Upper lobe of left lung (tissue), 6 donors: Measurements from ENCODE around the gene VSIG10. TPM values are rescaled to one million over a fixed set of nuclear protein-coding genes. Genes with fewer than 3 reads are reported as not detected.
"Not testable (repeated sequence)": the region's sequence is repeated elsewhere in the genome, so short reads cannot be mapped to it uniquely, and the experiment has no call there.

Experiments
- ATAC-seq, 2 donors: fragments of 200-7000 bp; cut with Tn5 transposase; one replicate each; pipeline ENCODE4 v1.9.1; 2022; ENCODE audit warnings: mild to moderate bottlenecking in 2 of 2, moderate library complexity in 2 of 2; ENCODE audit not compliant: low FRiP score in 2 of 2
- DNase-seq, 2 donors: peaks; one replicate each; pipeline ENCODE4 v3.0.0-alpha.2; 2019 to 2020
- H3K27ac ChIP-seq, 4 donors: fragments of 200-600 bp; sonication (generic); one replicate each; pipeline ENCODE4 v1.5.1; 2016 to 2019
- H3K27me3 ChIP-seq, 4 donors: fragments of 200-600 bp; sonication (generic); one replicate each; pipeline ENCODE4 v1.5.1; 2017 to 2019
- H3K36me3 ChIP-seq, 4 donors: fragments of 200-600 bp; sonication (generic); one replicate each; pipeline ENCODE4 v1.5.1; 2016 to 2019
- H3K4me1 ChIP-seq, 4 donors: fragments of 200-600 bp; sonication (generic); one replicate each; pipeline ENCODE4 v1.5.1; 2018 to 2019
- H3K4me3 ChIP-seq, 4 donors: fragments of 200-600 bp; sonication (generic); one replicate each; pipeline ENCODE4 v1.5.1; 2017 to 2019; ENCODE audit warnings: mild to moderate bottlenecking in 2 of 4, moderate library complexity in 1 of 4
- H3K9me3 ChIP-seq, 4 donors: fragments of 200-600 bp; sonication (generic); one replicate each; pipeline ENCODE4 v1.5.1; 2018 to 2019
- CTCF ChIP-seq, 6 experiments: fragments of 450-650 bp in 4 of 6; fragments of 200-600 bp in 2 of 6; sonication (generic) in 2 of 6; IDR thresholded peaks; one replicate each; pipeline ENCODE4 v1.5.1; 2016 to 2019; ENCODE audit warnings: antibody characterized with exemption in 6 of 6
- EP300 ChIP-seq, 4 donors: sonication (generic); formaldehyde crosslinking; IDR thresholded peaks; one replicate each; pipeline ENCODE4 v1.5.1; 2017; ENCODE audit warnings: antibody characterized with exemption in 4 of 4, control low read depth in 2 of 4
- POLR2A ChIP-seq, 4 donors: fragments of 450-650 bp; IDR thresholded peaks; one replicate each; pipeline ENCODE4 v1.5.1; 2016 to 2017; ENCODE audit warnings: antibody characterized with exemption in 4 of 4, mild to moderate bottlenecking in 2 of 4
- POLR2AphosphoS5 ChIP-seq, 2 donors: sonication (generic); formaldehyde crosslinking; IDR thresholded peaks; one replicate each; pipeline ENCODE4 v1.5.1; 2017; ENCODE audit warnings: antibody characterized with exemption in 2 of 2
- WGBS, 2 donors: methylation state at CpG; one replicate each; pipeline ENCODE4 v1.1.5; 2017 to 2018; 5-methylcytosine and 5-hydroxymethylcytosine counted together
- total RNA-seq, 6 donors: library from RNA; depleted of rRNA in 4 of 6; stranded (reverse); fragments of >200 nt in 4 of 6; gene quantifications; one replicate each; pipeline versions ENCODE4 v1.1.0 to v1.2.1, GENCODE V29; 2016 to 2021
- donor health status: DM: no; HTN: no; CAD: no; lungs with moderate emphysema.
- donor health status: DM: no; HTN: yes; CAD: no; lungs with severe emphysema.

VSIG10 gene
- total RNA-seq, 6 donors from 2014 or later = 44.1 to 157 (median 72.8) TPM

DNA sequence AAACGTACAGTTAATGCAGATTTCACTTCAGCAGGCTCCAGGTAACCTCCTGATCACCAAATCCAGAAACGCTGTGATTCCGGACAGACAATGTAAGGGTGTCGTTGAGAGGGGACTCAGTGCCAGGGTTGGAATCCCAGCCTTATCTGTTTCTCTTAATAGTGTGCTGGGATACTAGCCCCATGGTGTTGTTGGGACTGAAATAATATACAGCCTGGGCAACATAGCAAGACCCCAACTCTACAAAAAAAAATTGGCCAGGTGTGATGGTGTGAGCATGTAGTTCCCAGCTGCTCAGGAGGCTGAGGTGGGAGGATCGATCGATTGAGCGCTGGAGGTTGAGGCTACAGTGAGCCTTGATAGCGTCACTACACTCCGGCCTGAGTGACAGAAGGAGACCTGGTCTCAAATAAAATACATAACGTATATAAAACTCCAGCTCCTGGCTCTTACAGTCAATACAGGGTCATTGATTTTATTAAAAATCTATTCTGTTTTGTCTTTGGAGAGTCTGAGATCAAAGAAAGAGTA is 33.4 kb upstream of the VSIG10 start:
- no peak for DNase-seq
- H3K4me3 ChIP-seq = peak overlapping the region in 3 of 4 donors; percentile 86 to 98 (median 93)
- no peak for ATAC-seq
- peak overlapping the region; percentile 88 to 90 (median 90) for H3K27ac ChIP-seq
- H3K4me1 ChIP-seq = peaks cover 9 to 30% (median 25%) of the 10 kb centered on the region in 4 donors
- 75 to 77% methylated on average over 10 of the region's 10 CpGs for WGBS, 2 donors
- TF ChIP-seq CTCF (IDR thresholded peaks at IDR 0.05) (no peak), POLR2AphosphoS5 (IDR thresholded peaks at IDR 0.05) (no peak), POLR2A (IDR thresholded peaks at IDR 0.05) (no peak), EP300 (IDR thresholded peaks at IDR 0.05) (no peak)
- H3K9me3 ChIP-seq = no peaks in the 10 kb centered on the region
- peaks cover 14 to 45% (median 29%) of the 10 kb centered on the region in 4 donors for H3K36me3 ChIP-seq
- H3K27me3 ChIP-seq = no peaks in the 10 kb centered on the region

- peak in 1 of 2 donors; percentile 60 for DNase-seq
These were observed 32.8 kb upstream of the VSIG10 start for GRCh38 chr12:118136559-118137003.

GRCh38 chr12:118135788-118136558 is 32.2 kb upstream of the VSIG10 start, which contains the start of gene PEBP1:
Gene PEBP1 (plus strand): TSS chr12:118136124. CDS start chr12:118136210, 86 bp downstream.
- no peaks in the 10 kb centered on the region for H3K9me3 ChIP-seq
- no peaks in the 10 kb centered on the region for H3K27me3 ChIP-seq
- peaks cover 12 to 32% (median 18%) of the 10 kb centered on the region in 4 donors for H3K36me3 ChIP-seq
- TF ChIP-seq CTCF (IDR thresholded peaks at IDR 0.05) = peak in 3 of 6 experiments; percentile 24 to 29 (median 26)
- TF ChIP-seq EP300 (IDR thresholded peaks at IDR 0.05) = peak in 1 of 4 donors; percentile 60
- TF ChIP-seq POLR2AphosphoS5 (IDR thresholded peaks at IDR 0.05) = peak; percentile 83 to 93
- TF ChIP-seq POLR2A (IDR thresholded peaks at IDR 0.05) = peak in 2 of 4 donors; percentile 90 to 96
- WGBS, 2 donors = 0% methylated on average over 13 to 41 of the region's 70 CpGs
- DNase-seq (peak; percentile 97 to 99), ATAC-seq (peak; percentile 99 to 100)
- peak within 1 kb of the TSS; percentile 66 to 98 (median 90) for H3K4me3 ChIP-seq
- peak within 1 kb of the TSS; percentile 88 to 90 (median 90) for H3K27ac ChIP-seq
- H3K4me1 ChIP-seq = peaks cover 9 to 30% (median 25%) of the 10 kb centered on the region in 4 donors

More at GRCh38 chr12:118136559-118137003, 32.8 kb upstream of the VSIG10 start:
- Histone ChIP-seq H3K9me3 (no peaks in the 10 kb centered on the region), H3K4me3 (peak overlapping the region; percentile 66 to 98 (median 90)), H3K4me1 (peaks cover 9 to 30% (median 25%) of the 10 kb centered on the region in 4 donors), H3K36me3 (peaks cover 12 to 38% (median 24%) of the 10 kb centered on the region in 4 donors), H3K27ac (peak overlapping the region; percentile 88 to 90 (median 90)), H3K27me3 (no peaks in the 10 kb centered on the region)
- 1 to 3% methylated on average over 12 to 19 of the region's 29 CpGs for WGBS, 2 donors
- peak; percentile 65 to 75 for ATAC-seq
- TF ChIP-seq CTCF (IDR thresholded peaks at IDR 0.05) (no peak), POLR2A (IDR thresholded peaks at IDR 0.05) (no peak), POLR2AphosphoS5 (IDR thresholded peaks at IDR 0.05) (no peak), EP300 (IDR thresholded peaks at IDR 0.05) (no peak)

- H3K27me3 ChIP-seq, H3K4me1 ChIP-seq, H3K9me3 ChIP-seq, H3K27ac ChIP-seq, ATAC-seq, DNase-seq, H3K4me3 ChIP-seq, H3K36me3 ChIP-seq: not testable (repeated sequence)
- WGBS, 2 donors = 97% methylated on average over 5 of the region's 5 CpGs
These were observed 25.6 kb upstream of the VSIG10 start for GRCh38 chr12:118129436-118129835.

GRCh38 chr12:118127867-118128266 is 24.1 kb upstream of the VSIG10 start:
- WGBS, 2 donors = 85% methylated on average over 5 of the region's 5 CpGs
- H3K4me1 ChIP-seq = peaks cover 0 to 8% (median 3%) of the 10 kb centered on the region in 4 donors
- H3K36me3 ChIP-seq = no peaks in the 10 kb centered on the region
- no peak for TF ChIP-seq POLR2A (IDR thresholded peaks at IDR 0.05)
- no peak for TF ChIP-seq POLR2AphosphoS5 (IDR thresholded peaks at IDR 0.05)
- TF ChIP-seq EP300 (IDR thresholded peaks at IDR 0.05) = no peak
- TF ChIP-seq CTCF (IDR thresholded peaks at IDR 0.05) = no peak
- no peak overlapping the region for H3K4me3 ChIP-seq
- no peak overlapping the region for H3K27ac ChIP-seq
- H3K27me3 ChIP-seq = no peaks in the 10 kb centered on the region
- ATAC-seq = no peak
- no peaks in the 10 kb centered on the region for H3K9me3 ChIP-seq
- no peak for DNase-seq
